ENCODE data around the gene FAM50A. TPM values are rescaled to one million over a fixed set of nuclear protein-coding genes. Genes with fewer than 3 reads are reported as not detected.

FAM50A gene
- total and polyA plus RNA-seq, 4 donors = 10.9 to 25.1 (median 14.0) TPM

DNA sequence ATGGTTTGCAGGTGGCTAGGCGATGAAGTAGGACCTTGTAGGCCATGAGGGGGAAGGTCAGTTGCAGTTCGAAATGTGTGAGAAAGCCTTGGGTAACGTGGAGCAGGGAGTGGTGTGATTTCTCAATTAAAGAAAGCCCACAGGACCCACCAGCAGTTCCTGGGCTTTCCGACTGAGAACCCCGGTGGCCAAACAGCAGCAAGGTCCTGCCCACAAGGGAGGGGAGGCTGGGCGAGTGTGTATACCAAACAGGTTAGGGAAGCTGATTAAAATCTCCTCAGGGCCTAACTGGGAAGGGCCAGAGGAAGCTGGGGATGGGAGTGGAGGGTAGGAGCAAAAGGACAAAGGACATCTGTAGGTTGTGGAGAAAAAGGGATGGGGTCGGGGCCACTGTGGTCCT is 13.0 kb upstream of the FAM50A start:
- Histone ChIP-seq H3K27ac (ENCODE audit: low read depth in 1 of 2, low read length in 2 of 2) (peak overlapping the region; percentile 18 to 28), H3K27me3 (ENCODE audit: control insufficient read depth in 4 of 4, insufficient read depth in 4 of 4, low read length in 3 of 4) (no peaks in the 10 kb centered on the region), H3K9ac (ENCODE audit: low read depth in 1 of 2, low read length in 2 of 2) (no peak overlapping the region), H3K36me3 (ENCODE audit: control insufficient read depth in 4 of 4, insufficient read depth in 3 of 4, low read depth in 1 of 4, low read length in 3 of 4) (peaks cover 3 to 10% (median 5%) of the 10 kb centered on the region in 4 donors), H3K4me3 (ENCODE audit: low read depth in 1 of 3, low read length in 3 of 3) (no peak overlapping the region), H3K9me3 (ENCODE audit: control insufficient read depth in 4 of 4, low read length in 3 of 4) (no peaks in the 10 kb centered on the region), H3K4me1 (ENCODE audit: control insufficient read depth in 4 of 4, insufficient read depth in 4 of 4, low read length in 3 of 4) (peaks cover 4 to 18% (median 5%) of the 10 kb centered on the region in 4 donors)
- TF ChIP-seq, protein P1, sequence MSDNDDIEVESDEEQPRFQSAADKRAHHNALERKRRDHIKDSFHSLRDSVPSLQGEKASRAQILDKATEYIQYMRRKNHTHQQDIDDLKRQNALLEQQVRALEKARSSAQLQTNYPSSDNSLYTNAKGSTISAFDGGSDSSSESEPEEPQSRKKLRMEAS (IDR thresholded peaks at IDR 0.05) = no peak
- no peak for TF ChIP-seq ATF3 (IDR thresholded peaks at IDR 0.05)
- TF ChIP-seq REST (IDR thresholded peaks at IDR 0.05) = no peak
- no peak for DNase-seq (ENCODE audit: low spot score)
- 81% methylated on average over 7 of the region's 7 CpGs for WGBS

DNA sequence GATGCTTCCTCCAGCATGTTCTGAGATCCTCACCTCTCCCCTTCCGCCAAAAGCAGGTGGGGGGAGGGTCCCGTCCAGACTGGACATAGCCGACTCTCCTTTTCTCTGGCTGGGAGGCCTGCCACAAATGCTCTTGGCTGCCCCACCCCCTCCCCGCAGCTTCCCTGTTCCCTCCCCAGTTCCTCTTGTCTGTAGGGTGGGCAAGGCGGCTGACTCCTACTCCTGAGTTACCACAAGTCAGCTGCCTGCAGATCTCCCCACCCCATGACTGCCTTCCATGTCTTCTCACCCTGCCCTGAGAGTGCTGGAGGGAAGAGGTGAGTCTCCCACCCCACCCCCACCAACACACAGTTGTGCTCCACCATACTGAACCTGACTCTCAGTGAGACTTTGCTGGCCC is 12.6 kb upstream of the FAM50A start:
- TF ChIP-seq HNF4A (conservative IDR thresholded peaks at IDR 0.05) (no peak), NR2F2 (IDR thresholded peaks at IDR 0.05) (no peak), REST (IDR thresholded peaks at IDR 0.05) (no peak), FOXA1 (IDR thresholded peaks at IDR 0.05) (no peak), ATF3 (IDR thresholded peaks at IDR 0.05) (no peak), YY1 (IDR thresholded peaks at IDR 0.05) (no peak), HNF4G (IDR thresholded peaks at IDR 0.05) (no peak), RAD21 (IDR thresholded peaks at IDR 0.05) (no peak), FOXA2 (IDR thresholded peaks at IDR 0.05) (no peak), RXRA (IDR thresholded peaks at IDR 0.05) (no peak), EGR1 (IDR thresholded peaks at IDR 0.05; ENCODE audit: low read depth in 2 of 2) (no peak), SP1 (IDR thresholded peaks at IDR 0.05) (no peak), GABPA (IDR thresholded peaks at IDR 0.05 in 1 of 2, conservative IDR thresholded peaks at IDR 0.05 in 1 of 2) (no peak), TAF1 (conservative IDR thresholded peaks at IDR 0.05) (no peak), JUND (IDR thresholded peaks at IDR 0.05) (no peak), ZBTB33 (IDR thresholded peaks at IDR 0.05) (no peak)
- TF ChIP-seq, protein P1 (IDR thresholded peaks at IDR 0.05) = no peak
- TF ChIP-seq, protein P2, sequence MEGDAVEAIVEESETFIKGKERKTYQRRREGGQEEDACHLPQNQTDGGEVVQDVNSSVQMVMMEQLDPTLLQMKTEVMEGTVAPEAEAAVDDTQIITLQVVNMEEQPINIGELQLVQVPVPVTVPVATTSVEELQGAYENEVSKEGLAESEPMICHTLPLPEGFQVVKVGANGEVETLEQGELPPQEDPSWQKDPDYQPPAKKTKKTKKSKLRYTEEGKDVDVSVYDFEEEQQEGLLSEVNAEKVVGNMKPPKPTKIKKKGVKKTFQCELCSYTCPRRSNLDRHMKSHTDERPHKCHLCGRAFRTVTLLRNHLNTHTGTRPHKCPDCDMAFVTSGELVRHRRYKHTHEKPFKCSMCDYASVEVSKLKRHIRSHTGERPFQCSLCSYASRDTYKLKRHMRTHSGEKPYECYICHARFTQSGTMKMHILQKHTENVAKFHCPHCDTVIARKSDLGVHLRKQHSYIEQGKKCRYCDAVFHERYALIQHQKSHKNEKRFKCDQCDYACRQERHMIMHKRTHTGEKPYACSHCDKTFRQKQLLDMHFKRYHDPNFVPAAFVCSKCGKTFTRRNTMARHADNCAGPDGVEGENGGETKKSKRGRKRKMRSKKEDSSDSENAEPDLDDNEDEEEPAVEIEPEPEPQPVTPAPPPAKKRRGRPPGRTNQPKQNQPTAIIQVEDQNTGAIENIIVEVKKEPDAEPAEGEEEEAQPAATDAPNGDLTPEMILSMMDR (IDR thresholded peaks at IDR 0.05; ENCODE audit: low read depth, low read length, missing input control) = no peak
- no peak for DNase-seq (ENCODE audit: low spot score)
- H3K4me3 ChIP-seq (ENCODE audit: low read depth in 1 of 3, low read length in 3 of 3) = no peak overlapping the region
- H3K9ac ChIP-seq (ENCODE audit: low read depth in 1 of 2, low read length in 2 of 2) = no peak overlapping the region
- no peaks in the 10 kb centered on the region for H3K9me3 ChIP-seq (ENCODE audit: control insufficient read depth in 4 of 4, low read length in 3 of 4)
- H3K27ac ChIP-seq (ENCODE audit: low read depth in 1 of 2, low read length in 2 of 2) = peak overlapping the region in 1 of 2 donors; percentile 28
- peaks cover 4 to 18% (median 5%) of the 10 kb centered on the region in 4 donors for H3K4me1 ChIP-seq (ENCODE audit: control insufficient read depth in 4 of 4, insufficient read depth in 4 of 4, low read length in 3 of 4)
- H3K27me3 ChIP-seq (ENCODE audit: control insufficient read depth in 4 of 4, insufficient read depth in 4 of 4, low read length in 3 of 4) = no peaks in the 10 kb centered on the region
- 80% methylated on average over 5 of the region's 5 CpGs for WGBS
- H3K36me3 ChIP-seq (ENCODE audit: control insufficient read depth in 4 of 4, insufficient read depth in 3 of 4, low read depth in 1 of 4, low read length in 3 of 4) = peaks cover 3 to 10% (median 5%) of the 10 kb centered on the region in 4 donors

Data from liver (tissue), 9 donors.